ENCODE measurements around the gene CLIP1. TPM values are rescaled to one million over a fixed set of nuclear protein-coding genes. Genes with fewer than 3 reads are reported as not detected.

The CLIP1 gene
- total and polyA plus RNA-seq, 2 of the 8 experiments (the other 6 are each of a cell fraction or from before 2014, with no cell fraction given): 19.0 to 27.6 TPM

DNA sequence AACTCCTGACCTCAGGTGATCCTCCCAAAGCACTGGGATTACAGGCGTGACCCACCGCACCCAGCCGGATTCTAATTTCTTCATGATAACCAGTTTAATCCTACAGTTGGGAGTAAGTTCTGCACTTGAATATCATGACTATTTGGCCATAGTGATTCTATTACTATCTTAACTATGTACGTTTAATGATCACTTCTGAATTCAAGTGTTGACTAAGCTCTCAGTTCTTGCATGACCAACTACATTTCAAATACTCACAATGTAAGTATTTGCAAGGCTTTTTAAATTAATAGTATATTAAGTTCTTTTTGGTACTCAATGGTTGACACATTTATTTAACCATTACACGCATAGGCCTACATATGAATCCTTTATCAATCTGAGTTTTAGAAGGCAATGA is 138.8 kb downstream of the CLIP1 start (continued):
- no peak for TF ChIP-seq TEAD4 (IDR thresholded peaks at IDR 0.05; ENCODE audit: low read depth, low read length)
- TF ChIP-seq NANOG (IDR thresholded peaks at IDR 0.05; ENCODE audit: insufficient read depth, low read depth, low read length, poor library complexity, severe bottlenecking): no peak
- TF ChIP-seq ASH2L (IDR thresholded peaks at IDR 0.05; ENCODE audit: low read length): no peak

Data from H1 (cell line).